ENCODE results near the gene DZIP1.

The DZIP1 gene

GRCh38 chr13:95533545-95534160 lies 110.9 kb downstream of the DZIP1 start:
- no peak for DNase-seq (ENCODE audit: extremely low spot score)
- POLR2A ChIA-PET = interaction anchor here (0.6 kb wide), 1 partner anchor 200 kb away, joined by 4 read pairs; no protein-coding TSS in a partner anchor
- no peak for TF ChIP-seq CTCF (IDR thresholded peaks at IDR 0.05; ENCODE audit: control extremely low read depth, extremely low read depth, low read depth, missing control alignments)
- CTCF ChIA-PET = interaction anchor here (1.8 kb wide), 1 partner anchor 300 kb away, joined by 9 read pairs; no protein-coding TSS in a partner anchor

GRCh38 chr13:95530178-95530577 lies 114.3 kb downstream of the DZIP1 start:
- CTCF ChIA-PET = interaction anchor here (1.3 kb wide), 1 partner anchor 25 kb away, joined by 3 read pairs; no protein-coding TSS in a partner anchor

More at GRCh38 chr13:95530178-95530577, 114.3 kb downstream of the DZIP1 start:
- no peak for DNase-seq (ENCODE audit: extremely low spot score)
- TF ChIP-seq CTCF (IDR thresholded peaks at IDR 0.05; ENCODE audit: control extremely low read depth, extremely low read depth, low read depth, missing control alignments) = no peak
- POLR2A ChIA-PET = no interaction called here
